ENCODE results near the gene PRKCSH. TPM values are rescaled to one million over a fixed set of nuclear protein-coding genes. Genes with fewer than 3 reads are reported as not detected.

The PRKCSH gene
- total and polyA plus RNA-seq, 10 of the 15 experiments (the other 5 are each of a cell fraction or from before 2014, with no cell fraction given) = 1.1 to 280 (median 44.1) TPM

GRCh38 chr19:11422163-11423065 lies 13.0 kb upstream of the PRKCSH start (continued):
- TF ChIP-seq CHD2 (IDR thresholded peaks at IDR 0.05; ENCODE audit: borderline replicate concordance, low read depth, low read length) = peak; percentile 43; the same call in 1 of the 2 replicates
- TF ChIP-seq ZBTB40 (IDR thresholded peaks at IDR 0.05; ENCODE audit: borderline replicate concordance) = no peak
- TF ChIP-seq CEBPZ (IDR thresholded peaks at IDR 0.05; ENCODE audit: low read depth, low read length) = no peak
- TF ChIP-seq RAD51 (IDR thresholded peaks at IDR 0.05) = no peak
- peak; percentile 45 for TF ChIP-seq SP1 (IDR thresholded peaks at IDR 0.05; ENCODE audit: low read depth, low read length)
- no peak for TF ChIP-seq ZNF24 (IDR thresholded peaks at IDR 0.05)
- TF ChIP-seq EGR1 (IDR thresholded peaks at IDR 0.05; ENCODE audit: borderline replicate concordance in 1 of 2, low read depth in 2 of 2, low read length in 2 of 2) = no peak; a peak in 1 of 3 replicates
- TF ChIP-seq MLLT1 (IDR thresholded peaks at IDR 0.05) = no peak
- no peak for TF ChIP-seq KDM1A (IDR thresholded peaks at IDR 0.05; ENCODE audit: borderline replicate concordance)
- no peak for TF ChIP-seq CBFB (IDR thresholded peaks at IDR 0.05; ENCODE audit: low read depth)
- TF ChIP-seq GABPA (IDR thresholded peaks at IDR 0.05; ENCODE audit: low read depth) = no peak
- TF ChIP-seq E2F8 (IDR thresholded peaks at IDR 0.05; ENCODE audit: low read depth, partially characterized antibody) = no peak
- TF ChIP-seq EZH2 (IDR thresholded peaks at IDR 0.05; ENCODE audit: borderline replicate concordance, control insufficient read depth, low read depth, low read length) = no peak
- peak; percentile 71 for TF ChIP-seq RUNX3 (IDR thresholded peaks at IDR 0.05; ENCODE audit: low read length)
- TF ChIP-seq ASH2L (IDR thresholded peaks at IDR 0.05; ENCODE audit: borderline replicate concordance, low read depth) = no peak
- TF ChIP-seq YY1 (IDR thresholded peaks at IDR 0.05; ENCODE audit: low read depth, low read length) = no peak
- no peak for TF ChIP-seq KAT2A (conservative IDR thresholded peaks at IDR 0.05; ENCODE audit: control insufficient read depth, low read depth, low read length)
- no peak for TF ChIP-seq IRF4 (IDR thresholded peaks at IDR 0.05; ENCODE audit: low read depth, low read length)

Data from GM12878 (cell line).